ENCODE measurements around the gene SH2D3C. TPM values are rescaled to one million over a fixed set of nuclear protein-coding genes. Genes with fewer than 3 reads are reported as not detected.

SH2D3C gene
- polyA plus RNA-seq, 3 donors = 13.2 to 17.6 (median 16.1) TPM

GRCh38 chr9:127692071-127692470, 86.4 kb downstream of the SH2D3C start:
- DNase-seq (ENCODE audit: extremely low read depth in 1 of 11, low read depth in 9 of 11, low spot score in 4 of 11) = no peak

- DNase-seq (ENCODE audit: extremely low read depth in 1 of 11, low read depth in 9 of 11, low spot score in 4 of 11) = no peak
Measured at GRCh38 chr9:127690735-127691134, 87.7 kb downstream of the SH2D3C start.

GRCh38 chr9:127689329-127690000, 89.0 kb downstream of the SH2D3C start:
- no peak for DNase-seq (ENCODE audit: extremely low read depth in 1 of 11, low read depth in 9 of 11, low spot score in 4 of 11)

Other genes with a start within 250 kb of the SH2D3C start
- 10 to 100 TPM; 28.9 to 35.2 (median 30.2) TPM for gene STXBP1, start 166.4 kb downstream of the SH2D3C start, polyA plus RNA-seq (ENCODE audit: insufficient read length in 3 of 3)
- 1 to 10 TPM; 4.0 to 9.8 (median 5.2) TPM for gene CFAP157, start 71.7 kb downstream of the SH2D3C start, polyA plus RNA-seq (ENCODE audit: insufficient read length in 3 of 3)
- gene PTRH1, start 63.0 kb downstream of the SH2D3C start, polyA plus RNA-seq (ENCODE audit: insufficient read length in 3 of 3) = 10 to 100 TPM in 2 of 3 donors, 1 to 10 TPM in 1; 7.3 to 13.8 (median 13.0) TPM
- under 1 TPM; 0.11 to 0.41 (median 0.23) TPM for gene TTC16, start 62.6 kb downstream of the SH2D3C start, polyA plus RNA-seq (ENCODE audit: insufficient read length in 3 of 3)
- 10 to 100 TPM; 12.1 to 19.0 (median 13.6) TPM for gene TOR2A, start 43.4 kb downstream of the SH2D3C start, polyA plus RNA-seq (ENCODE audit: insufficient read length in 3 of 3)
- gene CDK9, start 7.4 kb upstream of the SH2D3C start, polyA plus RNA-seq (ENCODE audit: insufficient read length in 3 of 3) = 10 to 100 TPM; 67.5 to 75.5 (median 73.9) TPM
- gene FPGS, start 24.2 kb upstream of the SH2D3C start, polyA plus RNA-seq (ENCODE audit: insufficient read length in 3 of 3) = 10 to 100 TPM; 38.9 to 45.5 (median 44.7) TPM
- 10 to 100 TPM; 75.7 to 92.9 (median 83.7) TPM for gene ENG, start 76.0 kb upstream of the SH2D3C start, polyA plus RNA-seq (ENCODE audit: insufficient read length in 3 of 3)
- 10 to 100 TPM; 31.0 to 50.7 (median 36.3) TPM for gene AK1, start 99.0 kb upstream of the SH2D3C start, polyA plus RNA-seq (ENCODE audit: insufficient read length in 3 of 3)
- gene ST6GALNAC6, start 120.9 kb upstream of the SH2D3C start, polyA plus RNA-seq (ENCODE audit: insufficient read length in 3 of 3) = 10 to 100 TPM; 41.8 to 49.0 (median 42.4) TPM
- 10 to 100 TPM in 2 of 3 donors, 1 to 10 TPM in 1; 9.8 to 16.3 (median 13.1) TPM for gene ST6GALNAC4, start 138.4 kb upstream of the SH2D3C start, polyA plus RNA-seq (ENCODE audit: insufficient read length in 3 of 3)
- gene PIP5KL1, start 152.1 kb upstream of the SH2D3C start, polyA plus RNA-seq (ENCODE audit: insufficient read length in 3 of 3) = 1 to 10 TPM; 1.5 to 1.8 (median 1.7) TPM
- gene DPM2, start 159.2 kb upstream of the SH2D3C start, polyA plus RNA-seq (ENCODE audit: insufficient read length in 3 of 3) = 10 to 100 TPM; 35.3 to 43.4 (median 36.3) TPM
- 10 to 100 TPM; 31.5 to 35.0 (median 34.1) TPM for gene EEIG1, start 202.3 kb upstream of the SH2D3C start, polyA plus RNA-seq (ENCODE audit: insufficient read length in 3 of 3)